ENCODE results near the gene UBE2O.

The UBE2O gene

GRCh38 chr17:76384222-76384986 lies 68.5 kb downstream of the UBE2O start, which contains the start of gene SPHK1:
Gene SPHK1, plus strand, starts transcription at chr17:76384609. Its CDS starts 1,036 bp downstream, at chr17:76385645.
- Histone ChIP-seq H3K27me3 (ENCODE audit: control insufficient read depth in 1 of 2, insufficient read depth in 1 of 2, low read length in 2 of 2) (no peaks in the 10 kb centered on the region), H3K4me3 (ENCODE audit: insufficient read depth in 1 of 2, low read depth in 1 of 2, low read length in 2 of 2) (peak within 1 kb of the TSS; percentile 68 to 83), H3K9ac (ENCODE audit: low read length) (peak within 1 kb of the TSS; percentile 94), H4K8ac (ENCODE audit: low read length) (peak within 1 kb of the TSS; percentile 59), H3K27ac (ENCODE audit: low read length, poor library complexity, severe bottlenecking) (no peak within 1 kb of the TSS), H2BK12ac (ENCODE audit: low read length in 2 of 2) (peak within 1 kb of the TSS in 1 of 2 experiments; percentile 82), H2BK5ac (ENCODE audit: low read depth, low read length, poor library complexity, severe bottlenecking) (peak within 1 kb of the TSS; percentile 49), H3K23ac (ENCODE audit: low read length in 2 of 2) (peak within 1 kb of the TSS in 1 of 2 experiments; percentile 83), H3K36me3 (ENCODE audit: control insufficient read depth in 1 of 2, insufficient read depth in 2 of 2, low read depth in 1 of 2, low read length in 2 of 2) (peaks cover 21 to 25% of the 10 kb centered on the region in 2 experiments), H3K9me3 (ENCODE audit: control insufficient read depth, low read length) (no peaks in the 10 kb centered on the region), H3K18ac (ENCODE audit: low read depth in 1 of 2, low read length in 2 of 2) (peak within 1 kb of the TSS; percentile 52 to 72), H3K4me1 (ENCODE audit: control insufficient read depth, insufficient read depth, low read depth, low read length) (peaks cover 38% of the 10 kb centered on the region), H3K79me1 (replicated peaks; ENCODE audit: low read length, poor library complexity, severe bottlenecking) (peaks cover 13% of the 10 kb centered on the region), H2BK15ac (ENCODE audit: low read depth, poor library complexity, severe bottlenecking) (peak within 1 kb of the TSS; percentile 94), H3K4ac (ENCODE audit: low read depth in 1 of 2, low read length in 2 of 2) (peak within 1 kb of the TSS; percentile 54 to 55), H4K91ac (ENCODE audit: low read length) (peak within 1 kb of the TSS; percentile 44), H3K4me2 (ENCODE audit: low read length, poor library complexity, severe bottlenecking) (peak within 1 kb of the TSS; percentile 95), H2AK5ac (ENCODE audit: low read length, severe bottlenecking) (no peak within 1 kb of the TSS), H3K14ac (ENCODE audit: low read length in 2 of 2) (no peak within 1 kb of the TSS), H2BK120ac (ENCODE audit: low read depth, low read length) (peak within 1 kb of the TSS; percentile 45), H2AFZ (ENCODE audit: low read depth, low read length) (peak within 1 kb of the TSS; percentile 74)
- WGBS = under 1% methylated on average over 88 of the region's 118 CpGs
- DNase-seq = peak; percentile 78

DNA sequence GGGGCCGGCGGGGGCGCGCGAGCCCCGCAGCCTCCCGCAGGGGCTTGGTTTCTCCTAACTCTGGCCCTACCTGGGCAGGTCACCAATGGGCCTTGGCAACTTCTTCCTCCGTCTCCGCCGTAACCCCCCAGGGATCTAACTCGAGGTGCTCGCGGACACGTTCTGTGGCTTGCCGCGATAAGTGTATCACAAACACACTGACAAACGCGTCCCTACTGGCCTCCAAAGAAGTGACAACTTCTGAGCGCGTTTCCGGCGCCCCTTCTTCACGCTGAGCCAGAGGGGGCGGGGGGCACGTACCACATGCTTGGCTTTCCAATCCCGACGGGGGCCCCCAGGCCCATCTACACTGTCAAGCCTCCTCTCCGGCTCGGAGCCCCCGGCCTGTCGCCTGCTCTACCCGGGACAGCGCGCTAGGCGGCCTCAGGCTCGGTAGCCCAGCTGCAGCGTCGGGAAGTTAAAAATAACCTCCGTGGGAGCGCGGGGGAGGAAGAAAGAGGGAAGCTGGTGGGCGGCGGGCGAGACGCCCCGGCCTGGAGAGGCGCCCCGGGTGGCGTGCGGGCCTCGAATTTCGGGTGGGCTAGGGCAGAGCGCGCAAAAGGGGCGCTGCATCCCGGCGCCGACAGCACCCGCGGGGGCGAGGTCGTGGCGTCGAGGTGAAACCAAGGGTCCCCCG lies 69.3 kb downstream of the UBE2O start:
- peak overlapping the region; percentile 95 for H3K4me2 ChIP-seq (ENCODE audit: low read length, poor library complexity, severe bottlenecking)
- H3K27ac ChIP-seq (ENCODE audit: low read length, poor library complexity, severe bottlenecking) = no peak overlapping the region
- peak overlapping the region in 1 of 2 experiments; percentile 83 for H3K23ac ChIP-seq (ENCODE audit: low read length in 2 of 2)
- H3K9ac ChIP-seq (ENCODE audit: low read length) = peak overlapping the region; percentile 94
- no peak overlapping the region for H3K14ac ChIP-seq (ENCODE audit: low read length in 2 of 2)
- H3K4me3 ChIP-seq (ENCODE audit: insufficient read depth in 1 of 2, low read depth in 1 of 2, low read length in 2 of 2) = peak overlapping the region; percentile 68 to 83
- H3K27me3 ChIP-seq (ENCODE audit: control insufficient read depth in 1 of 2, insufficient read depth in 1 of 2, low read length in 2 of 2) = no peaks in the 10 kb centered on the region
- H2BK12ac ChIP-seq (ENCODE audit: low read length in 2 of 2) = peak overlapping the region in 1 of 2 experiments; percentile 10
- peak overlapping the region; percentile 52 for H4K8ac ChIP-seq (ENCODE audit: low read length)
- H2AFZ ChIP-seq (ENCODE audit: low read depth, low read length) = peak overlapping the region; percentile 39
- peak overlapping the region; percentile 2 to 55 for H3K4ac ChIP-seq (ENCODE audit: low read depth in 1 of 2, low read length in 2 of 2)
- peaks cover 38% of the 10 kb centered on the region for H3K4me1 ChIP-seq (ENCODE audit: control insufficient read depth, insufficient read depth, low read depth, low read length)
- peaks cover 14 to 19% of the 10 kb centered on the region in 2 experiments for H3K36me3 ChIP-seq (ENCODE audit: control insufficient read depth in 1 of 2, insufficient read depth in 2 of 2, low read depth in 1 of 2, low read length in 2 of 2)
- H2BK15ac ChIP-seq (ENCODE audit: low read depth, poor library complexity, severe bottlenecking) = peak overlapping the region; percentile 94
- DNase-seq = peak; percentile 84
- H3K9me3 ChIP-seq (ENCODE audit: control insufficient read depth, low read length) = no peaks in the 10 kb centered on the region
- H3K18ac ChIP-seq (ENCODE audit: low read depth in 1 of 2, low read length in 2 of 2) = peak overlapping the region; percentile 52 to 71
- peak overlapping the region; percentile 45 for H2BK120ac ChIP-seq (ENCODE audit: low read depth, low read length)
- no peak overlapping the region for H4K91ac ChIP-seq (ENCODE audit: low read length)
- WGBS = 1% methylated on average over 46 of the region's 65 CpGs
- no peak overlapping the region for H2AK5ac ChIP-seq (ENCODE audit: low read length, severe bottlenecking)
- H3K79me1 ChIP-seq (replicated peaks; ENCODE audit: low read length, poor library complexity, severe bottlenecking) = peaks cover 13% of the 10 kb centered on the region
- H2BK5ac ChIP-seq (ENCODE audit: low read depth, low read length, poor library complexity, severe bottlenecking) = no peak overlapping the region

DNA sequence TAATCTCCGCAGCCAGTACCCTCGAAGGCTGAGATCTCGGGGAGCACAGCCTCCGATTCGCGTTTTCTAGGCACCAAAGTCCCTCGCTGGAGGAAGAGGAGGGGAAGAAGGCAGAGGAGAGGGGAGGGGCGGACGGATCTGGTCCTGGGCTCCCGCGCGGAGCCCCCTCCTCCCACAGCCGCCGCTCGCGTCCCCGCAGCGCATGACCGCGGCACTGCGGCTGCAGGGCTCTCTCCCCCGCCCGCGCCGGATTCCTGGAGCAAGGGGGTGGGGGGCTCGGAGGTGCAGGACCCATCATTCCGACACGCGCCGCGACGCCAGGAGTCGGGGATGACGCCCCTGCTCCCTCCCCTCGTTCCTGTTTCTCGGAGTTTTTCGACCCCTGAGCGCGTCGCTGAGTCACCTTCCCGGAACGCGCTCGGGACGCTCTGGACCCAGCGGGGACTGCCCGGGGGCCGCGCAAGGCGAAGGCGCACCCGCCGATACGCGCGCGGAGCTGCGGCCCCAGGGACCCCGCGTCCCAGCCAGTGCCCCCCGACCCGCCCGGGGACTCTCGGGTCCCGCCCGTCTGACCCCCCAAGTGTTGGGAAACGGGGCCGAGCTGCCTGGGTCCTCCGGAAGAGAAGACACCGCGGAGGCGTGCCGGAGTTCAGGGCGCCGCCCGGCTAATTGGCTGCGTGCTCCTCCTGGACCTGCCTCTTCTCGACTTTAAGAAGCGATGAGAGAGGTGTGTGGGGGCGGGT lies 70.0 kb downstream of the UBE2O start:
- Histone ChIP-seq H3K9me3 (ENCODE audit: control insufficient read depth, low read length) (no peaks in the 10 kb centered on the region), H3K27ac (ENCODE audit: low read length, poor library complexity, severe bottlenecking) (peak overlapping the region; percentile 18), H3K4me1 (ENCODE audit: control insufficient read depth, insufficient read depth, low read depth, low read length) (peaks cover 38% of the 10 kb centered on the region), H3K14ac (ENCODE audit: low read length in 2 of 2) (no peak overlapping the region), H3K4ac (ENCODE audit: low read depth in 1 of 2, low read length in 2 of 2) (peak overlapping the region in 1 of 2 experiments; percentile 5), H2BK12ac (ENCODE audit: low read length in 2 of 2) (peak overlapping the region in 1 of 2 experiments; percentile 35), H3K4me2 (ENCODE audit: low read length, poor library complexity, severe bottlenecking) (peak overlapping the region; percentile 95), H2BK15ac (ENCODE audit: low read depth, poor library complexity, severe bottlenecking) (peak overlapping the region; percentile 85), H3K27me3 (ENCODE audit: control insufficient read depth in 1 of 2, insufficient read depth in 1 of 2, low read length in 2 of 2) (no peaks in the 10 kb centered on the region), H3K18ac (ENCODE audit: low read depth in 1 of 2, low read length in 2 of 2) (peak overlapping the region; percentile 55 to 88), H4K91ac (ENCODE audit: low read length) (no peak overlapping the region), H2BK5ac (ENCODE audit: low read depth, low read length, poor library complexity, severe bottlenecking) (no peak overlapping the region), H2BK120ac (ENCODE audit: low read depth, low read length) (peak overlapping the region; percentile 45), H3K36me3 (ENCODE audit: control insufficient read depth in 1 of 2, insufficient read depth in 2 of 2, low read depth in 1 of 2, low read length in 2 of 2) (peaks cover 13 to 17% of the 10 kb centered on the region in 2 experiments), H4K8ac (ENCODE audit: low read length) (peak overlapping the region; percentile 74), H3K4me3 (ENCODE audit: insufficient read depth in 1 of 2, low read depth in 1 of 2, low read length in 2 of 2) (peak overlapping the region; percentile 68 to 83), H2AK5ac (ENCODE audit: low read length, severe bottlenecking) (no peak overlapping the region), H3K79me1 (replicated peaks; ENCODE audit: low read length, poor library complexity, severe bottlenecking) (peaks cover 12% of the 10 kb centered on the region), H3K23ac (ENCODE audit: low read length in 2 of 2) (peak overlapping the region in 1 of 2 experiments; percentile 9), H2AFZ (ENCODE audit: low read depth, low read length) (peak overlapping the region; percentile 70), H3K9ac (ENCODE audit: low read length) (peak overlapping the region; percentile 94)
- peak; percentile 76 for DNase-seq
- WGBS = under 1% methylated on average over 57 of the region's 80 CpGs

Data from mesenchymal stem cell (in vitro differentiated cells and primary cell).